ENCODE results near the gene RBBP8.

- TF ChIP-seq CTCF (IDR thresholded peaks at IDR 0.05): no peak
- no peak for TF ChIP-seq EZH2 (IDR thresholded peaks at IDR 0.05)
These were observed 2.3 kb downstream of the RBBP8 start for GRCh38 chr18:22935431-22935830.
